H1 (cell line): ENCODE data around the gene STX5. TPM values are rescaled to one million over a fixed set of nuclear protein-coding genes. Genes with fewer than 3 reads are reported as not detected.

Experiments
- CBX8 ChIP-seq: fragments of 300-800, 300-1000 bp; sonication (generic); IDR thresholded peaks from 2 replicates; pipeline ENCODE4 v1.7.1; 2016; ENCODE audit warnings: low read depth, low read length, borderline replicate concordance
- SP2 ChIP-seq: IDR thresholded peaks from 2 replicates; pipeline ENCODE4 v1.6.1; 2012; ENCODE audit warnings: mild to moderate bottlenecking, low read length, inconsistent platforms
- microRNA-seq, 2 experiments: library from miRNA; unstranded; fragments of <30 nt; microRNA quantifications; one replicate each; pipeline versions ENCODE4 to v1.2.0, GENCODE V29; 2016 to 2020; ENCODE audit warnings: borderline microRNAs expressed in 2 of 2, borderline number of aligned reads in 2 of 2, borderline replicate concordance in 1 of 2
- polyA plus RNA-seq, 7 experiments: library from polyadenylated mRNA; depleted of rRNA in 3 of 7; stranded (reverse) in 5 of 7; unstranded in 2 of 7; fragments of >200 nt in 5 of 7; fragments of 200-250 nt in 2 of 7; gene quantifications; 1 replicate in 5 of 7; 2 replicates in 1 of 7; 4 replicates in 1 of 7; pipeline versions ENCODE4 v1.2.1 to v1.2.3, GENCODE V29; 2011 to 2013; ENCODE audit warnings: missing spikeins in 2 of 7, mixed read lengths in 2 of 7
- small RNA-seq: library from polyadenylated mRNA; stranded (forward); fragments of <200 nt; extraction: miRNeasy Mini kit (QIAGEN cat#:217004); gene quantifications from one replicate; pipeline ENCODE3, GENCODE V24; 2013; ENCODE audit not compliant: insufficient read depth
- total RNA-seq: library from RNA; stranded (reverse); fragmentation: NEBNext Ultra II Directional; extraction: Animal tissue kit (Norgen Biotek cat#: 25700); gene quantifications from 2 replicates; pipeline ENCODE4 v1.2.1, GENCODE V29; 2021
- TF ChIP-seq, protein P1 (sequence below), 3 experiments: IDR thresholded peaks; 1 replicate in 2 of 3; 2 replicates in 1 of 3; pipeline versions ENCODE4 v1.5.1 to v1.6.1; 2011; ENCODE audit warnings: low read length in 3 of 3, mild to moderate bottlenecking in 3 of 3, inconsistent platforms in 2 of 3, low read depth in 1 of 3, moderate library complexity in 1 of 3; ENCODE audit not compliant: insufficient read depth in 1 of 3; ENCODE audit errors: control extremely low read depth in 1 of 3

Gene STX5
- total and polyA plus RNA-seq, 2 of the 8 experiments (the other 6 are each of a cell fraction or from before 2014, with no cell fraction given): 24.2 to 28.5 TPM

GRCh38 chr11:62757846-62758788, 73.7 kb downstream of the STX5 start (continued):
- TF ChIP-seq, protein P1, sequence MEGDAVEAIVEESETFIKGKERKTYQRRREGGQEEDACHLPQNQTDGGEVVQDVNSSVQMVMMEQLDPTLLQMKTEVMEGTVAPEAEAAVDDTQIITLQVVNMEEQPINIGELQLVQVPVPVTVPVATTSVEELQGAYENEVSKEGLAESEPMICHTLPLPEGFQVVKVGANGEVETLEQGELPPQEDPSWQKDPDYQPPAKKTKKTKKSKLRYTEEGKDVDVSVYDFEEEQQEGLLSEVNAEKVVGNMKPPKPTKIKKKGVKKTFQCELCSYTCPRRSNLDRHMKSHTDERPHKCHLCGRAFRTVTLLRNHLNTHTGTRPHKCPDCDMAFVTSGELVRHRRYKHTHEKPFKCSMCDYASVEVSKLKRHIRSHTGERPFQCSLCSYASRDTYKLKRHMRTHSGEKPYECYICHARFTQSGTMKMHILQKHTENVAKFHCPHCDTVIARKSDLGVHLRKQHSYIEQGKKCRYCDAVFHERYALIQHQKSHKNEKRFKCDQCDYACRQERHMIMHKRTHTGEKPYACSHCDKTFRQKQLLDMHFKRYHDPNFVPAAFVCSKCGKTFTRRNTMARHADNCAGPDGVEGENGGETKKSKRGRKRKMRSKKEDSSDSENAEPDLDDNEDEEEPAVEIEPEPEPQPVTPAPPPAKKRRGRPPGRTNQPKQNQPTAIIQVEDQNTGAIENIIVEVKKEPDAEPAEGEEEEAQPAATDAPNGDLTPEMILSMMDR (IDR thresholded peaks at IDR 0.05; ENCODE audit: control extremely low read depth in 1 of 3, insufficient read depth in 1 of 3, low read depth in 1 of 3, low read length in 3 of 3): no peak
- TF ChIP-seq SP2 (0 out of 2 replicates have a peak, but pooled peaks have one; percentile 3), CBX8 (no peak)

Small RNA genes lying within 50 kb of the gene (microRNA-seq; reads per million reads assigned to microRNA genes)
- 0 reads per million in 2 experiments for gene MIR6514
- gene MIR6748: 0 reads per million in 2 experiments

Small RNA genes lying within 50 kb of the gene (small RNA-seq; reads per million reads assigned to genes)
- gene MIR6514: 2.4 reads per million, percentile 26 among the genes with 10 or more reads in this experiment
- not detected for gene RF00099
- not detected for gene RNU6-118P
- not detected for gene SNORD22
- gene SNORD26: not detected
- gene SNORD27: not detected
- gene SNORD28: not detected
- 429 reads per million, percentile 99 among the genes with 10 or more reads in this experiment for gene SNORD30

Other genes starting within 250 kb of the STX5 start
- 24.6 and 31.5 TPM in 2 replicates for gene TUT1, start 240.5 kb downstream of the STX5 start, total RNA-seq
- gene TUT1, start 240.5 kb downstream of the STX5 start, polyA plus RNA-seq (2011; rRNA removed): 17.8 and 26.2 TPM in 2 replicates
- 114 and 117 TPM in 2 replicates for gene MTA2, start 230.2 kb downstream of the STX5 start, total RNA-seq
- gene MTA2, start 230.2 kb downstream of the STX5 start, polyA plus RNA-seq (2011; rRNA removed): 25.7 and 32.2 TPM in 2 replicates
- 29.9 and 31.2 TPM in 2 replicates for gene EML3, start 219.3 kb downstream of the STX5 start, total RNA-seq
- 19.2 and 30.1 TPM in 2 replicates for gene EML3, start 219.3 kb downstream of the STX5 start, polyA plus RNA-seq (2011; rRNA removed)
- 0.55 and 2.2 TPM in 2 replicates for gene ROM1, start 218.8 kb downstream of the STX5 start, total RNA-seq
- gene ROM1, start 218.8 kb downstream of the STX5 start, polyA plus RNA-seq (2011; rRNA removed): 0.86 and 0.91 TPM in 2 replicates
- 28.0 and 34.5 TPM in 2 replicates for gene B3GAT3, start 210.1 kb downstream of the STX5 start, total RNA-seq
- 39.0 and 57.7 TPM in 2 replicates for gene B3GAT3, start 210.1 kb downstream of the STX5 start, polyA plus RNA-seq (2011; rRNA removed)
- 326 and 330 TPM in 2 replicates for gene GANAB, start 185.4 kb downstream of the STX5 start, total RNA-seq
- 289 and 297 TPM in 2 replicates for gene GANAB, start 185.4 kb downstream of the STX5 start, polyA plus RNA-seq (2011; rRNA removed)
- gene INTS5, start 178.7 kb downstream of the STX5 start, total RNA-seq: 29.3 and 30.1 TPM in 2 replicates
- 23.6 and 30.3 TPM in 2 replicates for gene INTS5, start 178.7 kb downstream of the STX5 start, polyA plus RNA-seq (2011; rRNA removed)
- gene C11orf98, start 166.8 kb downstream of the STX5 start, total RNA-seq: 171 and 173 TPM in 2 replicates
- 68.0 and 72.1 TPM in 2 replicates for gene C11orf98, start 166.8 kb downstream of the STX5 start, polyA plus RNA-seq (2011; rRNA removed)
- gene CSKMT, start 166.7 kb downstream of the STX5 start, total RNA-seq: 66.1 and 67.8 TPM in 2 replicates
- gene CSKMT, start 166.7 kb downstream of the STX5 start, polyA plus RNA-seq (2011; rRNA removed): 12.0 and 26.4 TPM in 2 replicates
- 14.2 and 15.2 TPM in 2 replicates for gene UQCC3, start 160.4 kb downstream of the STX5 start, total RNA-seq
- gene UQCC3, start 160.4 kb downstream of the STX5 start, polyA plus RNA-seq (2011; rRNA removed): 15.7 and 27.9 TPM in 2 replicates
- 3.6 and 5.2 TPM in 2 replicates for gene LBHD1, start 159.8 kb downstream of the STX5 start, total RNA-seq
- 2.3 and 2.8 TPM in 2 replicates for gene LBHD1, start 159.8 kb downstream of the STX5 start, polyA plus RNA-seq (2011; rRNA removed)
- 104 and 114 TPM in 2 replicates for gene UBXN1, start 153.0 kb downstream of the STX5 start, total RNA-seq
- 78.6 and 126 TPM in 2 replicates for gene UBXN1, start 153.0 kb downstream of the STX5 start, polyA plus RNA-seq (2011; rRNA removed)
- 0.26 TPM in 1 of 2 replicates, not detected in the other for gene LRRN4CL, start 142.5 kb downstream of the STX5 start, total RNA-seq
- 0.03 and 0.05 TPM in 2 replicates for gene LRRN4CL, start 142.5 kb downstream of the STX5 start, polyA plus RNA-seq (2011; rRNA removed)
- gene BSCL2, start 124.6 kb downstream of the STX5 start, total RNA-seq: 59.5 and 73.7 TPM in 2 replicates
- 264 and 286 TPM in 2 replicates for gene BSCL2, start 124.6 kb downstream of the STX5 start, polyA plus RNA-seq (2011; rRNA removed)
- 4.9 and 6.4 TPM in 2 replicates for gene GNG3, start 124.4 kb downstream of the STX5 start, total RNA-seq
- 10.9 and 12.1 TPM in 2 replicates for gene GNG3, start 124.4 kb downstream of the STX5 start, polyA plus RNA-seq (2011; rRNA removed)
- 44.3 and 46.4 TPM in 2 replicates for gene HNRNPUL2, start 104.6 kb downstream of the STX5 start, total RNA-seq
- gene HNRNPUL2, start 104.6 kb downstream of the STX5 start, polyA plus RNA-seq (2011; rRNA removed): 12.7 and 14.9 TPM in 2 replicates
- gene TTC9C, start 103.6 kb downstream of the STX5 start, total RNA-seq: 34.1 and 34.5 TPM in 2 replicates
- gene TTC9C, start 103.6 kb downstream of the STX5 start, polyA plus RNA-seq (2011; rRNA removed): 25.4 and 28.1 TPM in 2 replicates
- 76.5 and 76.9 TPM in 2 replicates for gene ZBTB3, start 77.9 kb downstream of the STX5 start, total RNA-seq
- gene ZBTB3, start 77.9 kb downstream of the STX5 start, polyA plus RNA-seq (2011; rRNA removed): 30.2 and 39.5 TPM in 2 replicates
- gene POLR2G, start 70.5 kb downstream of the STX5 start, total RNA-seq: 126 and 131 TPM in 2 replicates
- gene POLR2G, start 70.5 kb downstream of the STX5 start, polyA plus RNA-seq (2011; rRNA removed): 206 and 329 TPM in 2 replicates
- gene TAF6L, start 60.7 kb downstream of the STX5 start, total RNA-seq: 29.6 and 31.9 TPM in 2 replicates
- 24.8 and 37.3 TPM in 2 replicates for gene TAF6L, start 60.7 kb downstream of the STX5 start, polyA plus RNA-seq (2011; rRNA removed)
- 16.3 and 18.6 TPM in 2 replicates for gene TMEM179B, start 44.6 kb downstream of the STX5 start, total RNA-seq
- gene TMEM179B, start 44.6 kb downstream of the STX5 start, polyA plus RNA-seq (2011; rRNA removed): 62.2 and 65.1 TPM in 2 replicates
- 22.9 and 23.5 TPM in 2 replicates for gene TMEM223, start 40.0 kb downstream of the STX5 start, total RNA-seq
- 59.7 and 64.1 TPM in 2 replicates for gene TMEM223, start 40.0 kb downstream of the STX5 start, polyA plus RNA-seq (2011; rRNA removed)
- gene NXF1, start 26.6 kb downstream of the STX5 start, total RNA-seq: 44.8 and 49.8 TPM in 2 replicates
- 48.1 and 63.6 TPM in 2 replicates for gene NXF1, start 26.6 kb downstream of the STX5 start, polyA plus RNA-seq (2011; rRNA removed)
- 1.2 TPM in 1 of 2 replicates, not detected in the other for gene TEX54, start 790 bp upstream of the STX5 start, total RNA-seq
- not detected in 2 replicates for gene TEX54, start 790 bp upstream of the STX5 start, polyA plus RNA-seq (2011; rRNA removed)
- 97.0 and 101 TPM in 2 replicates for gene WDR74, start 7.5 kb upstream of the STX5 start, total RNA-seq
- 93.6 and 116 TPM in 2 replicates for gene WDR74, start 7.5 kb upstream of the STX5 start, polyA plus RNA-seq (2011; rRNA removed)
- gene SLC3A2, start 48.8 kb upstream of the STX5 start, total RNA-seq: 393 and 410 TPM in 2 replicates
- gene SLC3A2, start 48.8 kb upstream of the STX5 start, polyA plus RNA-seq (2011; rRNA removed): 435 and 574 TPM in 2 replicates
- gene CHRM1, start 89.3 kb upstream of the STX5 start, total RNA-seq: not detected in 2 replicates
- 0.05 and 0.08 TPM in 2 replicates for gene CHRM1, start 89.3 kb upstream of the STX5 start, polyA plus RNA-seq (2011; rRNA removed)
- not detected in 2 replicates for gene SLC22A6, start 152.9 kb upstream of the STX5 start, total RNA-seq
- not detected in 2 replicates for gene SLC22A6, start 152.9 kb upstream of the STX5 start, polyA plus RNA-seq (2011; rRNA removed)
- not detected in 2 replicates for gene SLC22A8, start 183.8 kb upstream of the STX5 start, total RNA-seq
- gene SLC22A8, start 183.8 kb upstream of the STX5 start, polyA plus RNA-seq (2011; rRNA removed): not detected in 2 replicates